ENCODE results near the gene MITF. TPM values are rescaled to one million over a fixed set of nuclear protein-coding genes. Genes with fewer than 3 reads are reported as not detected.

Gene MITF
- total RNA-seq, 1 donor from 2014 or later: 5.7 TPM

- Mint-ChIP-seq H3K9me3 (ENCODE audit: low read depth) (no peaks in the 10 kb centered on the region), H3K4me1 (ENCODE audit: low read depth) (no peaks in the 10 kb centered on the region)
Observed at GRCh38 chr3:69926385-69926784, 187.1 kb downstream of the MITF start.

GRCh38 chr3:69927571-69927970, 188.3 kb downstream of the MITF start:
- H3K4me1 Mint-ChIP-seq (ENCODE audit: low read depth): peaks cover 2% of the 10 kb centered on the region
- H3K27me3 Mint-ChIP-seq (ENCODE audit: low read depth): no peaks in the 10 kb centered on the region
- H3K27ac Mint-ChIP-seq (ENCODE audit: unreplicated experiment): no peak overlapping the region
- H3K4me3 Mint-ChIP-seq (ENCODE audit: unreplicated experiment): no peak overlapping the region
- DNase-seq (ENCODE audit: low spot score): no peak
- peaks cover 1% of the 10 kb centered on the region for H3K36me3 Mint-ChIP-seq (ENCODE audit: low read depth)
- no peak for TF ChIP-seq CTCF (IDR thresholded peaks at IDR 0.05)
- H3K9me3 Mint-ChIP-seq (ENCODE audit: low read depth): no peaks in the 10 kb centered on the region

More at GRCh38 chr3:69926385-69926784, 187.1 kb downstream of the MITF start:
- TF ChIP-seq CTCF (IDR thresholded peaks at IDR 0.05): no peak
- Mint-ChIP-seq H3K27ac (ENCODE audit: unreplicated experiment) (no peak overlapping the region), H3K27me3 (ENCODE audit: low read depth) (no peaks in the 10 kb centered on the region), H3K36me3 (ENCODE audit: low read depth) (peaks cover 1% of the 10 kb centered on the region), H3K4me3 (ENCODE audit: unreplicated experiment) (no peak overlapping the region)
- DNase-seq (ENCODE audit: low spot score): no peak

- H3K27ac Mint-ChIP-seq (ENCODE audit: unreplicated experiment): no peak overlapping the region
- peaks cover 4% of the 10 kb centered on the region for H3K4me1 Mint-ChIP-seq (ENCODE audit: low read depth)
- DNase-seq (ENCODE audit: low spot score): no peak
- TF ChIP-seq CTCF (IDR thresholded peaks at IDR 0.05): no peak
- H3K4me3 Mint-ChIP-seq (ENCODE audit: unreplicated experiment): no peak overlapping the region
- no peaks in the 10 kb centered on the region for H3K9me3 Mint-ChIP-seq (ENCODE audit: low read depth)
- H3K27me3 Mint-ChIP-seq (ENCODE audit: low read depth): no peaks in the 10 kb centered on the region
- H3K36me3 Mint-ChIP-seq (ENCODE audit: low read depth): peaks cover 1% of the 10 kb centered on the region
Observed at GRCh38 chr3:69929019-69929418, 189.8 kb downstream of the MITF start.

GRCh38 chr3:69930564-69930963, 191.3 kb downstream of the MITF start:
- H3K9me3 Mint-ChIP-seq (ENCODE audit: low read depth): no peaks in the 10 kb centered on the region
- DNase-seq (ENCODE audit: low spot score): no peak
- peaks cover 4% of the 10 kb centered on the region for H3K4me1 Mint-ChIP-seq (ENCODE audit: low read depth)
- no peak overlapping the region for H3K27ac Mint-ChIP-seq (ENCODE audit: unreplicated experiment)
- no peak overlapping the region for H3K4me3 Mint-ChIP-seq (ENCODE audit: unreplicated experiment)
- H3K36me3 Mint-ChIP-seq (ENCODE audit: low read depth): peaks cover 1% of the 10 kb centered on the region
- no peak for TF ChIP-seq CTCF (IDR thresholded peaks at IDR 0.05)
- H3K27me3 Mint-ChIP-seq (ENCODE audit: low read depth): no peaks in the 10 kb centered on the region

- Mint-ChIP-seq H3K9me3 (ENCODE audit: low read depth) (no peaks in the 10 kb centered on the region), H3K27me3 (ENCODE audit: low read depth) (no peaks in the 10 kb centered on the region), H3K4me3 (ENCODE audit: unreplicated experiment) (no peak overlapping the region), H3K36me3 (ENCODE audit: low read depth) (peaks cover 1% of the 10 kb centered on the region), H3K4me1 (ENCODE audit: low read depth) (peaks cover 4% of the 10 kb centered on the region), H3K27ac (ENCODE audit: unreplicated experiment) (no peak overlapping the region)
- TF ChIP-seq CTCF (IDR thresholded peaks at IDR 0.05): no peak
- DNase-seq (ENCODE audit: low spot score): no peak
Observed at GRCh38 chr3:69932087-69932486, 192.8 kb downstream of the MITF start.
